ENCODE results near the gene KRTAP4-9.

DNA sequence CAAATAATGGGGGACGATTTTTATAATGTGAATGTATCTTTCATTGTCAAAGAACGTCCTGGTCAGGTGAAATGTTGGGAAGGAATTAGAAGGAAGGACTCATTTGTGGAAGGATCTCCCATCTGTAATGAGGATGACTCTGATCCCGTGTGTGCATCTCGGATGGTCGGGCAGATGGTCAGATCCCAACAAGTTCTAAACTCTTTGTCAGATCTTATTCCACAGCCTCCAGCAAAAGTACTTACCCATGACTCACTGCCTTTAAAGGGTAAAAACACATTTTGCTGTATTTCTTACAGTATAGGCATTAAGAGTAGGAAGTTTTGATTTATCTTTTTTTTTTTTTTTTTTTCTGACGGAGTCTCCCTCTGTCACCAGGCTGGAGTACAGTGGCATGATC is 6.7 kb upstream of the KRTAP4-9 start:
- TF ChIP-seq, protein P1, sequence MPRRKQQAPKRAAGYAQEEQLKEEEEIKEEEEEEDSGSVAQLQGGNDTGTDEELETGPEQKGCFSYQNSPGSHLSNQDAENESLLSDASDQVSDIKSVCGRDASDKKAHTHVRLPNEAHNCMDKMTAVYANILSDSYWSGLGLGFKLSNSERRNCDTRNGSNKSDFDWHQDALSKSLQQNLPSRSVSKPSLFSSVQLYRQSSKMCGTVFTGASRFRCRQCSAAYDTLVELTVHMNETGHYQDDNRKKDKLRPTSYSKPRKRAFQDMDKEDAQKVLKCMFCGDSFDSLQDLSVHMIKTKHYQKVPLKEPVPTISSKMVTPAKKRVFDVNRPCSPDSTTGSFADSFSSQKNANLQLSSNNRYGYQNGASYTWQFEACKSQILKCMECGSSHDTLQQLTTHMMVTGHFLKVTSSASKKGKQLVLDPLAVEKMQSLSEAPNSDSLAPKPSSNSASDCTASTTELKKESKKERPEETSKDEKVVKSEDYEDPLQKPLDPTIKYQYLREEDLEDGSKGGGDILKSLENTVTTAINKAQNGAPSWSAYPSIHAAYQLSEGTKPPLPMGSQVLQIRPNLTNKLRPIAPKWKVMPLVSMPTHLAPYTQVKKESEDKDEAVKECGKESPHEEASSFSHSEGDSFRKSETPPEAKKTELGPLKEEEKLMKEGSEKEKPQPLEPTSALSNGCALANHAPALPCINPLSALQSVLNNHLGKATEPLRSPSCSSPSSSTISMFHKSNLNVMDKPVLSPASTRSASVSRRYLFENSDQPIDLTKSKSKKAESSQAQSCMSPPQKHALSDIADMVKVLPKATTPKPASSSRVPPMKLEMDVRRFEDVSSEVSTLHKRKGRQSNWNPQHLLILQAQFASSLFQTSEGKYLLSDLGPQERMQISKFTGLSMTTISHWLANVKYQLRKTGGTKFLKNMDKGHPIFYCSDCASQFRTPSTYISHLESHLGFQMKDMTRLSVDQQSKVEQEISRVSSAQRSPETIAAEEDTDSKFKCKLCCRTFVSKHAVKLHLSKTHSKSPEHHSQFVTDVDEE (CRISPR knock-in tag; IDR thresholded peaks at IDR 0.05): no peak
- no peak for TF ChIP-seq ZNF8 (CRISPR knock-in tag; IDR thresholded peaks at IDR 0.05)
